ENCODE results near the gene CENPK. TPM values are rescaled to one million over a fixed set of nuclear protein-coding genes. Genes with fewer than 3 reads are reported as not detected.

The CENPK gene
- total RNA-seq, 1 experiment from 2014 or later: 65.5 TPM

Other genes starting within 250 kb of the CENPK start
- gene ADAMTS6, start 81.2 kb downstream of the CENPK start, total RNA-seq (2014; rRNA removed; shearing (Covaris generic)): 10.3 and 14.3 TPM in 2 replicates
- 26.7 and 27.5 TPM in 2 replicates for gene PPWD1, start 128 bp upstream of the CENPK start, total RNA-seq (2014; rRNA removed; shearing (Covaris generic))
- gene TRIM23, start 61.2 kb upstream of the CENPK start, total RNA-seq (2014; rRNA removed; shearing (Covaris generic)): 14.9 and 20.5 TPM in 2 replicates
- gene SHLD3, start 61.9 kb upstream of the CENPK start, total RNA-seq (2014; rRNA removed; shearing (Covaris generic)): 6.2 and 6.4 TPM in 2 replicates
- gene TRAPPC13, start 61.9 kb upstream of the CENPK start, total RNA-seq (2014; rRNA removed; shearing (Covaris generic)): 32.4 and 42.8 TPM in 2 replicates
- 7.7 and 9.0 TPM in 2 replicates for gene SGTB, start 158.9 kb upstream of the CENPK start, total RNA-seq (2014; rRNA removed; shearing (Covaris generic))
- gene NLN, start 159.0 kb upstream of the CENPK start, total RNA-seq (2014; rRNA removed; shearing (Covaris generic)): 22.6 and 24.6 TPM in 2 replicates